Skeletal muscle tissue (tissue), 5 donors: Measurements from ENCODE around the gene RRP15. TPM values are rescaled to one million over a fixed set of nuclear protein-coding genes. Genes with fewer than 3 reads are reported as not detected.

Experiments
- H3K27ac ChIP-seq: one replicate; pipeline ENCODE4 v1.7.0; 2013; ENCODE audit warnings: mild to moderate bottlenecking, low read depth, low read length, inconsistent platforms
- H3K27me3 ChIP-seq, 3 donors: one replicate each; pipeline ENCODE4 v1.7.0; 2013; ENCODE audit warnings: low read length in 3 of 3; ENCODE audit not compliant: control insufficient read depth in 3 of 3, insufficient read depth in 3 of 3
- H3K36me3 ChIP-seq, 3 donors: one replicate each; pipeline ENCODE4 v1.7.0; 2013; ENCODE audit warnings: low read length in 3 of 3; ENCODE audit not compliant: control insufficient read depth in 3 of 3, insufficient read depth in 3 of 3
- H3K4me1 ChIP-seq, 3 donors: one replicate each; pipeline ENCODE4 v1.7.0; 2013; ENCODE audit warnings: low read length in 3 of 3, mild to moderate bottlenecking in 3 of 3; ENCODE audit not compliant: control insufficient read depth in 3 of 3, insufficient read depth in 3 of 3
- H3K4me3 ChIP-seq, 3 donors: one replicate each; pipeline ENCODE4 v1.7.0; 2013; ENCODE audit warnings: low read length in 3 of 3
- H3K9ac ChIP-seq, 3 donors: one replicate each; pipeline ENCODE4 v1.7.0; 2013; ENCODE audit warnings: low read length in 3 of 3, mild to moderate bottlenecking in 3 of 3, moderate library complexity in 2 of 3, low read depth in 1 of 3
- H3K9me3 ChIP-seq, 3 donors: one replicate each; pipeline ENCODE4 v1.7.0; 2013; ENCODE audit warnings: low read length in 3 of 3; ENCODE audit not compliant: control insufficient read depth in 3 of 3
- small RNA-seq: library from RNA; depleted of rRNA; stranded (forward); fragments of <200 nt; gene quantifications from one replicate; pipeline ENCODE3, GENCODE V24; 2014
- total RNA-seq: library from RNA; depleted of rRNA; stranded (reverse); fragments of >200 nt; gene quantifications from one replicate; pipeline ENCODE4 v1.2.3, GENCODE V29; 2014
- donor health status: Osteomylitis.

Gene RRP15
- total RNA-seq, 1 donor from 2014 or later: 8.9 TPM

- no peaks in the 10 kb centered on the region for H3K36me3 ChIP-seq
- no peak overlapping the region for H3K4me3 ChIP-seq
- peaks cover 19 to 25% (median 23%) of the 10 kb centered on the region in 3 donors for H3K4me1 ChIP-seq
- no peak overlapping the region for H3K9ac ChIP-seq
- no peaks in the 10 kb centered on the region for H3K9me3 ChIP-seq
- no peaks in the 10 kb centered on the region for H3K27me3 ChIP-seq
- peak overlapping the region; percentile 21 for H3K27ac ChIP-seq
Measured at GRCh38 chr1:218380125-218380977, 95.3 kb downstream of the RRP15 start.

GRCh38 chr1:218382261-218382660, 97.2 kb downstream of the RRP15 start:
- no peaks in the 10 kb centered on the region for H3K9me3 ChIP-seq
- H3K36me3 ChIP-seq: no peaks in the 10 kb centered on the region
- no peaks in the 10 kb centered on the region for H3K27me3 ChIP-seq
- H3K4me1 ChIP-seq: peaks cover 21 to 25% (median 23%) of the 10 kb centered on the region in 3 donors
- no peak overlapping the region for H3K4me3 ChIP-seq
- no peak overlapping the region for H3K27ac ChIP-seq
- no peak overlapping the region for H3K9ac ChIP-seq

- Histone ChIP-seq H3K27me3 (no peaks in the 10 kb centered on the region), H3K36me3 (no peaks in the 10 kb centered on the region), H3K27ac (no peak overlapping the region), H3K9ac (no peak overlapping the region), H3K9me3 (no peaks in the 10 kb centered on the region), H3K4me1 (peaks cover 19 to 22% (median 21%) of the 10 kb centered on the region in 3 donors), H3K4me3 (no peak overlapping the region)
Measured at GRCh38 chr1:218383051-218383450, 98.0 kb downstream of the RRP15 start.

GRCh38 chr1:218383681-218384080, 98.6 kb downstream of the RRP15 start:
- no peaks in the 10 kb centered on the region for H3K9me3 ChIP-seq
- H3K9ac ChIP-seq: no peak overlapping the region
- H3K4me3 ChIP-seq: no peak overlapping the region
- peaks cover 19 to 22% (median 21%) of the 10 kb centered on the region in 3 donors for H3K4me1 ChIP-seq
- no peak overlapping the region for H3K27ac ChIP-seq
- no peaks in the 10 kb centered on the region for H3K36me3 ChIP-seq
- H3K27me3 ChIP-seq: no peaks in the 10 kb centered on the region

GRCh38 chr1:218384581-218384993, 99.5 kb downstream of the RRP15 start:
- H3K36me3 ChIP-seq: no peaks in the 10 kb centered on the region
- H3K9me3 ChIP-seq: no peaks in the 10 kb centered on the region
- no peak overlapping the region for H3K9ac ChIP-seq
- no peaks in the 10 kb centered on the region for H3K27me3 ChIP-seq
- H3K4me1 ChIP-seq: peaks cover 19 to 22% (median 21%) of the 10 kb centered on the region in 3 donors
- no peak overlapping the region for H3K4me3 ChIP-seq
- H3K27ac ChIP-seq: no peak overlapping the region

Small RNA genes lying within 50 kb of the gene (small RNA-seq; reads per million reads assigned to genes)
- gene AC096638.1: not detected

Other genes starting within 250 kb of the RRP15 start
- 50.6 TPM for gene TGFB2, start 60.0 kb downstream of the RRP15 start, total RNA-seq